CD4-positive, CD25-positive, alpha-beta regulatory T cell (primary cell): ENCODE data around the gene NDUFA6. TPM values are rescaled to one million over a fixed set of nuclear protein-coding genes. Genes with fewer than 3 reads are reported as not detected.
"Not testable (repeated sequence)": the region's sequence is repeated elsewhere in the genome, so short reads cannot be mapped to it uniquely, and the experiment has no call there.

Source experiments
- ATAC-seq, 2 donors: fragments of 150-1000 bp; cut with Tn5 transposase; one replicate each; pipeline ENCODE4 v1.10.0; 2021; ENCODE audit warnings: low read depth in 2 of 2, moderate number of reproducible peaks in 2 of 2, moderate library complexity in 1 of 2
- DNase-seq, 3 donors: peaks; one replicate each; pipeline versions ENCODE4 v3.0.0 to v3.0.0-alpha.2; 2012 to 2022; ENCODE audit warnings: mixed read lengths in 1 of 3
- H3K27ac ChIP-seq: one replicate; pipeline ENCODE4 v1.7.0; 2013; ENCODE audit warnings: mild to moderate bottlenecking, low read length; ENCODE audit not compliant: insufficient read depth, poor library complexity, severe bottlenecking
- H3K27me3 ChIP-seq: one replicate; pipeline ENCODE4 v1.7.0; 2013; ENCODE audit warnings: low read length; ENCODE audit not compliant: control insufficient read depth, insufficient read depth
- H3K36me3 ChIP-seq: one replicate; pipeline ENCODE4 v1.7.0; 2013; ENCODE audit warnings: mild to moderate bottlenecking, low read length, moderate library complexity; ENCODE audit not compliant: control insufficient read depth, insufficient read depth
- H3K4me1 ChIP-seq: 2 replicates; pipeline ENCODE4 v1.7.0; 2013; ENCODE audit warnings: mild to moderate bottlenecking, low read length; ENCODE audit not compliant: insufficient read depth, control insufficient read depth, poor library complexity, severe bottlenecking
- H3K4me3 ChIP-seq: one replicate; pipeline ENCODE4 v1.7.0; 2013; ENCODE audit warnings: low read depth, mild to moderate bottlenecking, low read length, moderate library complexity
- H3K9me3 ChIP-seq, 2 experiments: 1 replicate in 1 of 2; 2 replicates in 1 of 2; pipeline ENCODE4 v1.7.0; 2013; ENCODE audit warnings: low read length in 2 of 2, mild to moderate bottlenecking in 1 of 2, moderate library complexity in 1 of 2; ENCODE audit not compliant: control insufficient read depth in 2 of 2
- H3K27ac Mint-ChIP-seq, 3 donors: one replicate each; pipeline ENCODE4 v1.8.0; 2020 to 2022; ENCODE audit warnings: mild to moderate bottlenecking in 3 of 3, mixed read lengths in 3 of 3, moderate library complexity in 2 of 3
- H3K27me3 Mint-ChIP-seq: one replicate; pipeline ENCODE4 v1.8.0; 2022; ENCODE audit warnings: mild to moderate bottlenecking, mixed read lengths
- H3K36me3 Mint-ChIP-seq: one replicate; pipeline ENCODE4 v1.8.0; 2020; ENCODE audit warnings: mixed read lengths
- H3K4me1 Mint-ChIP-seq, 4 donors: one replicate each; pipeline ENCODE4 v1.8.0; 2020 to 2022; ENCODE audit warnings: mixed read lengths in 4 of 4, mild to moderate bottlenecking in 1 of 4
- H3K4me3 Mint-ChIP-seq, 4 donors: one replicate each; pipeline ENCODE4 v1.8.0; 2020 to 2022; ENCODE audit warnings: mild to moderate bottlenecking in 4 of 4, mixed read lengths in 4 of 4, moderate library complexity in 3 of 4
- H3K9me3 Mint-ChIP-seq, 7 donors: one replicate each; pipeline ENCODE4 v1.8.0; 2020 to 2022; ENCODE audit warnings: mixed read lengths in 7 of 7, mild to moderate bottlenecking in 3 of 7, moderate library complexity in 2 of 7
- polyA plus RNA-seq, 4 donors: library from polyadenylated mRNA; unstranded; fragments of 300-500 nt; fragmentation: Illumina TruSeq; gene quantifications; one replicate each; pipeline ENCODE4 v1.2.3, GENCODE V29; 2021
- total RNA-seq: library from RNA; stranded (reverse); gene quantifications from one replicate; pipeline ENCODE4 v1.2.3, GENCODE V29; 2022

NDUFA6 gene
- total and polyA plus RNA-seq, 5 donors from 2014 or later, result 60.2 to 216 (median 156) TPM

GRCh38 chr22:42108848-42109247, 18.3 kb upstream of the NDUFA6 start:
- Mint-ChIP-seq H3K4me1 (peaks cover 0 to 6% (median 2%) of the 10 kb centered on the region in 4 donors), H3K27ac (no peak overlapping the region), H3K27me3 (no peaks in the 10 kb centered on the region), H3K36me3 (no peaks in the 10 kb centered on the region), H3K9me3 (peaks cover 0 to 11% (median 0%) of the 10 kb centered on the region in 7 donors), H3K4me3 (no peak overlapping the region)
- Histone ChIP-seq H3K4me1 (no peaks in the 10 kb centered on the region), H3K4me3 (no peak overlapping the region), H3K9me3 (peaks cover 11 to 20% of the 10 kb centered on the region in 2 experiments), H3K36me3 (no peaks in the 10 kb centered on the region), H3K27ac (no peak overlapping the region), H3K27me3 (no peaks in the 10 kb centered on the region)
- ATAC-seq (no peak), DNase-seq (no peak)

- peaks cover 0 to 37% (median 3%) of the 10 kb centered on the region in 7 donors for H3K9me3 Mint-ChIP-seq
- ATAC-seq, H3K27ac ChIP-seq, H3K27me3 Mint-ChIP-seq, H3K4me3 ChIP-seq, H3K27me3 ChIP-seq, H3K36me3 ChIP-seq, H3K4me1 Mint-ChIP-seq, H3K36me3 Mint-ChIP-seq, H3K27ac Mint-ChIP-seq, DNase-seq, H3K4me3 Mint-ChIP-seq, H3K4me1 ChIP-seq: not testable (repeated sequence)
- H3K9me3 ChIP-seq, result peaks cover 31 to 47% of the 10 kb centered on the region in 2 experiments
Measured at GRCh38 chr22:42104332-42104860, 13.8 kb upstream of the NDUFA6 start.

GRCh38 chr22:42101199-42101598, 10.6 kb upstream of the NDUFA6 start:
- DNase-seq (no peak), ATAC-seq (no peak)
- H3K4me1 ChIP-seq, result no peaks in the 10 kb centered on the region
- H3K9me3 Mint-ChIP-seq, result peaks cover 0 to 40% (median 3%) of the 10 kb centered on the region in 7 donors
- H3K4me3 ChIP-seq, result no peak overlapping the region
- peaks cover 31 to 47% of the 10 kb centered on the region in 2 experiments for H3K9me3 ChIP-seq
- no peaks in the 10 kb centered on the region for H3K27me3 ChIP-seq
- no peak overlapping the region for H3K27ac Mint-ChIP-seq
- H3K4me3 Mint-ChIP-seq, result no peak overlapping the region
- peaks cover 2% of the 10 kb centered on the region for H3K36me3 ChIP-seq
- no peaks in the 10 kb centered on the region for H3K27me3 Mint-ChIP-seq
- peaks cover 19% of the 10 kb centered on the region for H3K36me3 Mint-ChIP-seq
- no peak overlapping the region for H3K27ac ChIP-seq
- H3K4me1 Mint-ChIP-seq, result peaks cover 0 to 5% (median 0%) of the 10 kb centered on the region in 4 donors

- Mint-ChIP-seq H3K27ac (peak overlapping the region; percentile 95 to 100 (median 99)), H3K9me3 (no peaks in the 10 kb centered on the region), H3K4me1 (peaks cover 15 to 46% (median 21%) of the 10 kb centered on the region in 4 donors), H3K36me3 (peaks cover 19% of the 10 kb centered on the region), H3K27me3 (no peaks in the 10 kb centered on the region), H3K4me3 (peak overlapping the region; percentile 98 to 99 (median 99))
- H3K27ac ChIP-seq, result peak overlapping the region; percentile 98
- peak overlapping the region; percentile 87 for H3K4me3 ChIP-seq
- no peak for ATAC-seq
- H3K4me1 ChIP-seq, result peaks cover 27% of the 10 kb centered on the region
- peaks cover 9% of the 10 kb centered on the region for H3K36me3 ChIP-seq
- no peaks in the 10 kb centered on the region for H3K27me3 ChIP-seq
- DNase-seq, result peak in 1 of 3 donors; percentile 33
- no peaks in the 10 kb centered on the region for H3K9me3 ChIP-seq
Measured at GRCh38 chr22:42091455-42091782, 847 bp upstream of the NDUFA6 start.

- ATAC-seq, result no peak
- H3K27me3 ChIP-seq, result no peaks in the 10 kb centered on the region
- no peak overlapping the region for H3K27ac ChIP-seq
- H3K4me1 ChIP-seq, result peaks cover 18% of the 10 kb centered on the region
- no peak overlapping the region for H3K4me3 ChIP-seq
- no peak for DNase-seq
- Mint-ChIP-seq H3K4me3 (peak overlapping the region in 1 of 4 donors; percentile 60), H3K4me1 (peaks cover 15 to 63% (median 33%) of the 10 kb centered on the region in 4 donors), H3K36me3 (peaks cover 40% of the 10 kb centered on the region), H3K27ac (peak overlapping the region in 1 of 3 donors; percentile 32), H3K27me3 (no peaks in the 10 kb centered on the region), H3K9me3 (no peaks in the 10 kb centered on the region)
- peaks cover 46% of the 10 kb centered on the region for H3K36me3 ChIP-seq
- H3K9me3 ChIP-seq, result no peaks in the 10 kb centered on the region
Measured at GRCh38 chr22:42086051-42086450, 4.5 kb downstream of the NDUFA6 start.

GRCh38 chr22:42084874-42085273, 5.7 kb downstream of the NDUFA6 start:
- Histone ChIP-seq H3K36me3 (peaks cover 46% of the 10 kb centered on the region), H3K4me1 (peaks cover 26% of the 10 kb centered on the region), H3K27ac (no peak overlapping the region), H3K9me3 (no peaks in the 10 kb centered on the region), H3K4me3 (no peak overlapping the region), H3K27me3 (no peaks in the 10 kb centered on the region)
- ATAC-seq, result no peak
- H3K36me3 Mint-ChIP-seq, result peaks cover 43% of the 10 kb centered on the region
- peak overlapping the region in 1 of 4 donors; percentile 95 for H3K4me3 Mint-ChIP-seq
- peaks cover 16 to 65% (median 35%) of the 10 kb centered on the region in 4 donors for H3K4me1 Mint-ChIP-seq
- H3K9me3 Mint-ChIP-seq, result no peaks in the 10 kb centered on the region
- peak overlapping the region in 1 of 3 donors; percentile 9 for H3K27ac Mint-ChIP-seq
- H3K27me3 Mint-ChIP-seq, result peaks cover 4% of the 10 kb centered on the region
- no peak for DNase-seq

- Histone ChIP-seq H3K27me3 (no peaks in the 10 kb centered on the region), H3K4me1 (peaks cover 27% of the 10 kb centered on the region), H3K9me3 (no peaks in the 10 kb centered on the region), H3K4me3 (no peak overlapping the region), H3K36me3 (peaks cover 46% of the 10 kb centered on the region), H3K27ac (no peak overlapping the region)
- Mint-ChIP-seq H3K27ac (no peak overlapping the region), H3K9me3 (no peaks in the 10 kb centered on the region), H3K27me3 (peaks cover 7% of the 10 kb centered on the region), H3K4me3 (peak overlapping the region in 1 of 4 donors; percentile 95), H3K4me1 (peaks cover 6 to 66% (median 32%) of the 10 kb centered on the region in 4 donors), H3K36me3 (peaks cover 37% of the 10 kb centered on the region)
- ATAC-seq, result no peak
- no peak for DNase-seq
Measured at GRCh38 chr22:42083119-42083518, 7.5 kb downstream of the NDUFA6 start.

GRCh38 chr22:42080287-42080686, 10.3 kb downstream of the NDUFA6 start:
- Mint-ChIP-seq H3K27me3 (peaks cover 7% of the 10 kb centered on the region), H3K4me1 (peaks cover 6 to 53% (median 25%) of the 10 kb centered on the region in 4 donors), H3K4me3 (peak overlapping the region; percentile 90 to 97 (median 94)), H3K27ac (peak overlapping the region; percentile 98 to 99 (median 99)), H3K9me3 (no peaks in the 10 kb centered on the region), H3K36me3 (peaks cover 26% of the 10 kb centered on the region)
- H3K9me3 ChIP-seq, result no peaks in the 10 kb centered on the region
- peak overlapping the region; percentile 98 for H3K27ac ChIP-seq
- H3K27me3 ChIP-seq, result no peaks in the 10 kb centered on the region
- peak overlapping the region; percentile 99 for H3K4me3 ChIP-seq
- H3K36me3 ChIP-seq, result peaks cover 27% of the 10 kb centered on the region
- H3K4me1 ChIP-seq, result peaks cover 26% of the 10 kb centered on the region
- DNase-seq (peak in 1 of 3 donors; percentile 42), ATAC-seq (no peak)
